ENCODE results near the gene NRDE2.

The NRDE2 gene

GRCh38 chr14:90361865-90362557 is 30.3 kb upstream of the NRDE2 start:
- FAIRE-seq (no peak), DNase-seq (ENCODE audit: insufficient read length) (no peak)
- TF ChIP-seq TAF1 (IDR thresholded peaks at IDR 0.05; ENCODE audit: borderline replicate concordance, low read depth, low read length), result no peak
- no peak for TF ChIP-seq POLR2AphosphoS5 (IDR thresholded peaks at IDR 0.05; ENCODE audit: low read depth, low read length)
- TF ChIP-seq POLR2A (IDR thresholded peaks at IDR 0.05; ENCODE audit: low read depth, low read length), result no peak

GRCh38 chr14:90358359-90358758 is 26.6 kb upstream of the NRDE2 start:
- TF ChIP-seq TAF1 (IDR thresholded peaks at IDR 0.05; ENCODE audit: borderline replicate concordance, low read depth, low read length), result no peak
- TF ChIP-seq POLR2A (IDR thresholded peaks at IDR 0.05; ENCODE audit: low read depth, low read length), result no peak
- TF ChIP-seq POLR2AphosphoS5 (IDR thresholded peaks at IDR 0.05; ENCODE audit: low read depth, low read length), result no peak
- DNase-seq (ENCODE audit: insufficient read length) (no peak), FAIRE-seq (no peak)

- TF ChIP-seq POLR2AphosphoS5 (IDR thresholded peaks at IDR 0.05; ENCODE audit: low read depth, low read length), result no peak
- no peak for TF ChIP-seq TAF1 (IDR thresholded peaks at IDR 0.05; ENCODE audit: borderline replicate concordance, low read depth, low read length)
- no peak for TF ChIP-seq POLR2A (IDR thresholded peaks at IDR 0.05; ENCODE audit: low read depth, low read length)
- DNase-seq (ENCODE audit: insufficient read length), result no peak
- FAIRE-seq, result no peak
Observed at GRCh38 chr14:90356925-90357324, 25.2 kb upstream of the NRDE2 start.

- FAIRE-seq, result no peak
- no peak for DNase-seq (ENCODE audit: insufficient read length)
- no peak for TF ChIP-seq TAF1 (IDR thresholded peaks at IDR 0.05; ENCODE audit: borderline replicate concordance, low read depth, low read length)
- no peak for TF ChIP-seq POLR2AphosphoS5 (IDR thresholded peaks at IDR 0.05; ENCODE audit: low read depth, low read length)
- TF ChIP-seq POLR2A (IDR thresholded peaks at IDR 0.05; ENCODE audit: low read depth, low read length), result no peak
Observed at GRCh38 chr14:90355540-90356518, 24.1 kb upstream of the NRDE2 start.

GRCh38 chr14:90354551-90355298 is 23.0 kb upstream of the NRDE2 start:
- TF ChIP-seq POLR2AphosphoS5 (IDR thresholded peaks at IDR 0.05; ENCODE audit: low read depth, low read length) (no peak), POLR2A (IDR thresholded peaks at IDR 0.05; ENCODE audit: low read depth, low read length) (no peak), TAF1 (IDR thresholded peaks at IDR 0.05; ENCODE audit: borderline replicate concordance, low read depth, low read length) (no peak)
- DNase-seq (ENCODE audit: insufficient read length) (no peak), FAIRE-seq (no peak)

GRCh38 chr14:90349739-90350138 is 18.0 kb upstream of the NRDE2 start:
- TF ChIP-seq POLR2AphosphoS5 (IDR thresholded peaks at IDR 0.05; ENCODE audit: low read depth, low read length) (no peak), TAF1 (IDR thresholded peaks at IDR 0.05; ENCODE audit: borderline replicate concordance, low read depth, low read length) (no peak), POLR2A (IDR thresholded peaks at IDR 0.05; ENCODE audit: low read depth, low read length) (no peak)
- DNase-seq (ENCODE audit: insufficient read length) (no peak), FAIRE-seq (no peak)

GRCh38 chr14:90348270-90348669 is 16.5 kb upstream of the NRDE2 start:
- TF ChIP-seq TAF1 (IDR thresholded peaks at IDR 0.05; ENCODE audit: borderline replicate concordance, low read depth, low read length) (no peak), POLR2A (IDR thresholded peaks at IDR 0.05; ENCODE audit: low read depth, low read length) (no peak), POLR2AphosphoS5 (IDR thresholded peaks at IDR 0.05; ENCODE audit: low read depth, low read length) (no peak)
- FAIRE-seq (no peak), DNase-seq (ENCODE audit: insufficient read length) (no peak)

- no peak for DNase-seq (ENCODE audit: insufficient read length)
- FAIRE-seq, result no peak
- TF ChIP-seq POLR2AphosphoS5 (IDR thresholded peaks at IDR 0.05; ENCODE audit: low read depth, low read length), result no peak
- no peak for TF ChIP-seq TAF1 (IDR thresholded peaks at IDR 0.05; ENCODE audit: borderline replicate concordance, low read depth, low read length)
- TF ChIP-seq POLR2A (IDR thresholded peaks at IDR 0.05; ENCODE audit: low read depth, low read length), result no peak
Observed at GRCh38 chr14:90345239-90345557, 13.5 kb upstream of the NRDE2 start.

- TF ChIP-seq POLR2AphosphoS5 (IDR thresholded peaks at IDR 0.05; ENCODE audit: low read depth, low read length), result no peak
- TF ChIP-seq POLR2A (IDR thresholded peaks at IDR 0.05; ENCODE audit: low read depth, low read length), result no peak
- TF ChIP-seq TAF1 (IDR thresholded peaks at IDR 0.05; ENCODE audit: borderline replicate concordance, low read depth, low read length), result no peak
- FAIRE-seq, result no peak
- no peak for DNase-seq (ENCODE audit: insufficient read length)
Observed at GRCh38 chr14:90344331-90345238, 12.8 kb upstream of the NRDE2 start.

GRCh38 chr14:90342327-90342726 is 10.6 kb upstream of the NRDE2 start:
- DNase-seq (ENCODE audit: insufficient read length) (no peak), FAIRE-seq (no peak)
- TF ChIP-seq POLR2A (IDR thresholded peaks at IDR 0.05; ENCODE audit: low read depth, low read length) (no peak), POLR2AphosphoS5 (IDR thresholded peaks at IDR 0.05; ENCODE audit: low read depth, low read length) (no peak), TAF1 (IDR thresholded peaks at IDR 0.05; ENCODE audit: borderline replicate concordance, low read depth, low read length) (no peak)
